ENCODE results near the gene WBP2. TPM values are rescaled to one million over a fixed set of nuclear protein-coding genes. Genes with fewer than 3 reads are reported as not detected.
A peak's percentile ranks its signal among the peaks of the same experiment; 100 is the strongest.

WBP2 gene
- total RNA-seq, 1 experiment from 2014 or later, result 55.7 TPM

DNA sequence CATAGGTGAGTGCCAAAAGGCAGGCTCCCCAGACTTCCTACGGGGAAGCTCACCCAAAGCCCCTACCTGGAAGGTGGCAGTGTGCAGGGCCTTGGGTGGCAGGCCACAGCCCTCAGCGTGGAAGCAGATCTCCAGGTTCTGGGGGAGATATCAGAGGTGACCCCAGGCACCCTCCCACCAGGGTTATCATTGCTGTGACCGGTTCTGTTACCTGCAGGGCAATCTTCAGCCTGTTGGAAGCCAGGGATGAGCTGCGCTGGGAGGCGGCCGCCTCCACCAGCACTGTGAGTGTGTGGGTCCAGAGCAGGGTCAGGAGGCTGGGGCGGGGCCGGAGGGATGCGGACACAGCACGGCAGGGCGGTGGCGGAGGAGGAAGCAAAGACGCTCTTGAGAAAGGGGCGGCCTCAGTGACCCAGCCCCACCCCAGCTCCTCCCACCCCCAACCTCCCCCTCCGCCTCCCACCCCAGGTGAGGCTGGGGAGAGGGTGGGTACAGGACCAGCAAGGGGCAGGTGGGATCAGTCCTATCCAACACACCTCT, 24.0 kb downstream of the WBP2 start:
- BruUV-seq (replicated peaks), result no TSS peak
- POLR2A ChIA-PET, result no interaction called here
- no peaks in the 10 kb centered on the region for H3K36me3 Mint-ChIP-seq (ENCODE audit: insufficient read depth, unreplicated experiment)
- intact Hi-C loops (cut with micrococcal nuclease), result no loop called here
- H3K4me1 Mint-ChIP-seq (ENCODE audit: insufficient read depth, unreplicated experiment), result peaks cover 7% of the 10 kb centered on the region
- H3K27ac Mint-ChIP-seq (ENCODE audit: low read depth, unreplicated experiment), result no peak overlapping the region
- no peaks in the 10 kb centered on the region for H3K9me3 Mint-ChIP-seq (ENCODE audit: unreplicated experiment)
- DNase-seq (ENCODE audit: unreplicated experiment), result no peak
- TF ChIP-seq, protein P1, sequence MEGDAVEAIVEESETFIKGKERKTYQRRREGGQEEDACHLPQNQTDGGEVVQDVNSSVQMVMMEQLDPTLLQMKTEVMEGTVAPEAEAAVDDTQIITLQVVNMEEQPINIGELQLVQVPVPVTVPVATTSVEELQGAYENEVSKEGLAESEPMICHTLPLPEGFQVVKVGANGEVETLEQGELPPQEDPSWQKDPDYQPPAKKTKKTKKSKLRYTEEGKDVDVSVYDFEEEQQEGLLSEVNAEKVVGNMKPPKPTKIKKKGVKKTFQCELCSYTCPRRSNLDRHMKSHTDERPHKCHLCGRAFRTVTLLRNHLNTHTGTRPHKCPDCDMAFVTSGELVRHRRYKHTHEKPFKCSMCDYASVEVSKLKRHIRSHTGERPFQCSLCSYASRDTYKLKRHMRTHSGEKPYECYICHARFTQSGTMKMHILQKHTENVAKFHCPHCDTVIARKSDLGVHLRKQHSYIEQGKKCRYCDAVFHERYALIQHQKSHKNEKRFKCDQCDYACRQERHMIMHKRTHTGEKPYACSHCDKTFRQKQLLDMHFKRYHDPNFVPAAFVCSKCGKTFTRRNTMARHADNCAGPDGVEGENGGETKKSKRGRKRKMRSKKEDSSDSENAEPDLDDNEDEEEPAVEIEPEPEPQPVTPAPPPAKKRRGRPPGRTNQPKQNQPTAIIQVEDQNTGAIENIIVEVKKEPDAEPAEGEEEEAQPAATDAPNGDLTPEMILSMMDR (IDR thresholded peaks at IDR 0.05; ENCODE audit: unreplicated experiment), result no peak
- no peaks in the 10 kb centered on the region for H3K27me3 Mint-ChIP-seq (ENCODE audit: insufficient read depth, unreplicated experiment)
- H3K4me3 Mint-ChIP-seq (ENCODE audit: unreplicated experiment), result no peak overlapping the region
- CTCF ChIA-PET, result interaction anchor here (0.7 to 2.0 kb wide), 6 partner anchors 9 to 90 kb away, joined by 3 to 7 read pairs (median 4); no protein-coding TSS in a partner anchor

GRCh38 chr17:75830164-75831031, 24.7 kb downstream of the WBP2 start:
- Mint-ChIP-seq H3K36me3 (ENCODE audit: insufficient read depth, unreplicated experiment) (no peaks in the 10 kb centered on the region), H3K4me1 (ENCODE audit: insufficient read depth, unreplicated experiment) (peaks cover 7% of the 10 kb centered on the region)
- DNase-seq (ENCODE audit: unreplicated experiment), result no peak

GRCh38 chr17:75829747-75830146, 25.4 kb downstream of the WBP2 start:
- no TSS peak for BruUV-seq (replicated peaks)
- no peak overlapping the region for H3K27ac Mint-ChIP-seq (ENCODE audit: low read depth, unreplicated experiment)
- intact Hi-C loops (cut with micrococcal nuclease), result no loop called here
- DNase-seq (ENCODE audit: unreplicated experiment), result no peak
- H3K27me3 Mint-ChIP-seq (ENCODE audit: insufficient read depth, unreplicated experiment), result no peaks in the 10 kb centered on the region
- TF ChIP-seq, protein P1 (IDR thresholded peaks at IDR 0.05; ENCODE audit: unreplicated experiment), result no peak
- ChIA-PET CTCF (interaction anchor here (0.6 to 2.0 kb wide), 10 partner anchors 13 to 240 kb away, joined by 3 to 7 read pairs (median 4); no protein-coding TSS in a partner anchor), POLR2A (interaction anchor here (0.7 to 1.5 kb wide), 3 partner anchors 46 to 51 kb away, joined by 3 read pairs; no protein-coding TSS in a partner anchor)
- no peak overlapping the region for H3K4me3 Mint-ChIP-seq (ENCODE audit: unreplicated experiment)
- peaks cover 7% of the 10 kb centered on the region for H3K4me1 Mint-ChIP-seq (ENCODE audit: insufficient read depth, unreplicated experiment)
- H3K9me3 Mint-ChIP-seq (ENCODE audit: unreplicated experiment), result no peaks in the 10 kb centered on the region
- no peaks in the 10 kb centered on the region for H3K36me3 Mint-ChIP-seq (ENCODE audit: insufficient read depth, unreplicated experiment)

More at GRCh38 chr17:75830164-75831031, 24.7 kb downstream of the WBP2 start:
- no peaks in the 10 kb centered on the region for H3K9me3 Mint-ChIP-seq (ENCODE audit: unreplicated experiment)
- CTCF ChIA-PET, result interaction anchor here (0.6 to 2.0 kb wide), 13 partner anchors 9 to 240 kb away, joined by 3 to 7 read pairs (median 4); no protein-coding TSS in a partner anchor
- no peaks in the 10 kb centered on the region for H3K27me3 Mint-ChIP-seq (ENCODE audit: insufficient read depth, unreplicated experiment)
- no peak overlapping the region for H3K4me3 Mint-ChIP-seq (ENCODE audit: unreplicated experiment)
- intact Hi-C loops (cut with micrococcal nuclease), result no loop called here
- TF ChIP-seq, protein P1 (IDR thresholded peaks at IDR 0.05; ENCODE audit: unreplicated experiment), result peak; percentile 60
- POLR2A ChIA-PET, result interaction anchor here (0.7 to 1.5 kb wide), 3 partner anchors 46 to 52 kb away, joined by 3 read pairs; no protein-coding TSS in a partner anchor
- H3K27ac Mint-ChIP-seq (ENCODE audit: low read depth, unreplicated experiment), result no peak overlapping the region
- no TSS peak for BruUV-seq (replicated peaks)

- Mint-ChIP-seq H3K4me3 (ENCODE audit: unreplicated experiment) (no peak overlapping the region), H3K27ac (ENCODE audit: low read depth, unreplicated experiment) (no peak overlapping the region), H3K4me1 (ENCODE audit: insufficient read depth, unreplicated experiment) (peaks cover 7% of the 10 kb centered on the region), H3K27me3 (ENCODE audit: insufficient read depth, unreplicated experiment) (no peaks in the 10 kb centered on the region), H3K9me3 (ENCODE audit: unreplicated experiment) (no peaks in the 10 kb centered on the region), H3K36me3 (ENCODE audit: insufficient read depth, unreplicated experiment) (no peaks in the 10 kb centered on the region)
- intact Hi-C loops (cut with micrococcal nuclease), result no loop called here
- no peak for DNase-seq (ENCODE audit: unreplicated experiment)
- BruUV-seq (replicated peaks), result no TSS peak
- POLR2A ChIA-PET, result interaction anchor here (1.5 kb wide), 1 partner anchor 45 kb away, joined by 3 read pairs; no protein-coding TSS in a partner anchor
- TF ChIP-seq, protein P1 (IDR thresholded peaks at IDR 0.05; ENCODE audit: unreplicated experiment), result no peak
- CTCF ChIA-PET, result interaction anchor here (0.5 to 0.7 kb wide), 3 partner anchors 66 to 75 kb away, joined by 3 read pairs; partner anchors contain the start of gene TRIM65
Observed at GRCh38 chr17:75828741-75829140, 26.4 kb downstream of the WBP2 start.
